Keratinocyte (primary cell): ENCODE data around the gene MEF2A.

Experiments used
- CTCF ChIP-seq, 3 experiments: IDR thresholded peaks in 1 of 3; conservative IDR thresholded peaks in 1 of 3; optimal IDR thresholded peaks in 1 of 3; 2 replicates in 2 of 3; 3 replicates in 1 of 3; pipeline versions ENCODE3 to v1.5.1; 2011; ENCODE audit warnings: low read length in 3 of 3, mild to moderate bottlenecking in 3 of 3, moderate library complexity in 2 of 3, control low read depth in 1 of 3, inconsistent platforms in 1 of 3; ENCODE audit not compliant: insufficient read depth in 2 of 3; ENCODE audit errors: extremely low read depth in 1 of 3
- EZH2 ChIP-seq: IDR thresholded peaks from one replicate; pipeline ENCODE4 v1.6.1; 2012; ENCODE audit warnings: inconsistent platforms, mild to moderate bottlenecking, low read length, moderate library complexity

- TF ChIP-seq CTCF (optimal IDR thresholded peaks at IDR 0.05 in 1 of 3, IDR thresholded peaks at IDR 0.05 in 1 of 3, conservative IDR thresholded peaks at IDR 0.05 in 1 of 3; ENCODE audit: extremely low read depth in 1 of 3, insufficient read depth in 2 of 3, low read length in 3 of 3) (no peak), EZH2 (no peak)
Observed at GRCh38 chr15:99586121-99586520, 20.3 kb downstream of the MEF2A start.
